ENCODE measurements around the gene PRG3. TPM values are rescaled to one million over a fixed set of nuclear protein-coding genes. Genes with fewer than 3 reads are reported as not detected.
A peak's percentile ranks its signal among the peaks of the same experiment; 100 is the strongest.

Gene PRG3
- total RNA-seq, 1 donor from 2014 or later: 2.6 TPM

- Histone ChIP-seq H3K4me3 (ENCODE audit: low read length in 3 of 3) (no peak overlapping the region), H3K4me1 (ENCODE audit: control insufficient read depth in 3 of 3, insufficient read depth in 3 of 3, low read length in 3 of 3) (peaks cover 26 to 35% (median 28%) of the 10 kb centered on the region in 3 donors), H3K36me3 (ENCODE audit: control insufficient read depth in 3 of 3, insufficient read depth in 3 of 3, low read length in 3 of 3) (no peaks in the 10 kb centered on the region), H3K9ac (ENCODE audit: low read depth in 1 of 3, low read length in 3 of 3) (no peak overlapping the region), H3K27me3 (ENCODE audit: control insufficient read depth in 3 of 3, insufficient read depth in 3 of 3, low read length in 3 of 3) (no peaks in the 10 kb centered on the region), H3K27ac (ENCODE audit: low read depth, low read length) (peak overlapping the region; percentile 26), H3K9me3 (ENCODE audit: control insufficient read depth in 3 of 3, low read length in 3 of 3) (no peaks in the 10 kb centered on the region)
Measured at GRCh38 chr11:57354699-57355098, 26.3 kb downstream of the PRG3 start.

GRCh38 chr11:57353852-57354251, 27.1 kb downstream of the PRG3 start:
- Histone ChIP-seq H3K9me3 (ENCODE audit: control insufficient read depth in 3 of 3, low read length in 3 of 3) (no peaks in the 10 kb centered on the region), H3K27ac (ENCODE audit: low read depth, low read length) (no peak overlapping the region), H3K27me3 (ENCODE audit: control insufficient read depth in 3 of 3, insufficient read depth in 3 of 3, low read length in 3 of 3) (no peaks in the 10 kb centered on the region), H3K36me3 (ENCODE audit: control insufficient read depth in 3 of 3, insufficient read depth in 3 of 3, low read length in 3 of 3) (no peaks in the 10 kb centered on the region), H3K4me3 (ENCODE audit: low read length in 3 of 3) (no peak overlapping the region), H3K4me1 (ENCODE audit: control insufficient read depth in 3 of 3, insufficient read depth in 3 of 3, low read length in 3 of 3) (peaks cover 22 to 31% (median 24%) of the 10 kb centered on the region in 3 donors), H3K9ac (ENCODE audit: low read depth in 1 of 3, low read length in 3 of 3) (no peak overlapping the region)

- Histone ChIP-seq H3K4me1 (ENCODE audit: control insufficient read depth in 3 of 3, insufficient read depth in 3 of 3, low read length in 3 of 3) (peaks cover 18 to 27% (median 23%) of the 10 kb centered on the region in 3 donors), H3K9ac (ENCODE audit: low read depth in 1 of 3, low read length in 3 of 3) (no peak overlapping the region), H3K27me3 (ENCODE audit: control insufficient read depth in 3 of 3, insufficient read depth in 3 of 3, low read length in 3 of 3) (no peaks in the 10 kb centered on the region), H3K27ac (ENCODE audit: low read depth, low read length) (no peak overlapping the region), H3K36me3 (ENCODE audit: control insufficient read depth in 3 of 3, insufficient read depth in 3 of 3, low read length in 3 of 3) (no peaks in the 10 kb centered on the region), H3K9me3 (ENCODE audit: control insufficient read depth in 3 of 3, low read length in 3 of 3) (no peaks in the 10 kb centered on the region), H3K4me3 (ENCODE audit: low read length in 3 of 3) (no peak overlapping the region)
Measured at GRCh38 chr11:57353446-57353845, 27.5 kb downstream of the PRG3 start.

GRCh38 chr11:57353036-57353435, 27.9 kb downstream of the PRG3 start:
- Histone ChIP-seq H3K9ac (ENCODE audit: low read depth in 1 of 3, low read length in 3 of 3) (no peak overlapping the region), H3K36me3 (ENCODE audit: control insufficient read depth in 3 of 3, insufficient read depth in 3 of 3, low read length in 3 of 3) (no peaks in the 10 kb centered on the region), H3K4me3 (ENCODE audit: low read length in 3 of 3) (no peak overlapping the region), H3K4me1 (ENCODE audit: control insufficient read depth in 3 of 3, insufficient read depth in 3 of 3, low read length in 3 of 3) (peaks cover 15 to 23% (median 18%) of the 10 kb centered on the region in 3 donors), H3K9me3 (ENCODE audit: control insufficient read depth in 3 of 3, low read length in 3 of 3) (no peaks in the 10 kb centered on the region), H3K27ac (ENCODE audit: low read depth, low read length) (no peak overlapping the region), H3K27me3 (ENCODE audit: control insufficient read depth in 3 of 3, insufficient read depth in 3 of 3, low read length in 3 of 3) (no peaks in the 10 kb centered on the region)

GRCh38 chr11:57349491-57350274, 31.3 kb downstream of the PRG3 start:
- Histone ChIP-seq H3K4me1 (ENCODE audit: control insufficient read depth in 3 of 3, insufficient read depth in 3 of 3, low read length in 3 of 3) (peaks cover 6 to 13% (median 12%) of the 10 kb centered on the region in 3 donors), H3K27me3 (ENCODE audit: control insufficient read depth in 3 of 3, insufficient read depth in 3 of 3, low read length in 3 of 3) (no peaks in the 10 kb centered on the region), H3K9ac (ENCODE audit: low read depth in 1 of 3, low read length in 3 of 3) (peak overlapping the region in 2 of 3 donors; percentile 4 to 25), H3K9me3 (ENCODE audit: control insufficient read depth in 3 of 3, low read length in 3 of 3) (no peaks in the 10 kb centered on the region), H3K36me3 (ENCODE audit: control insufficient read depth in 3 of 3, insufficient read depth in 3 of 3, low read length in 3 of 3) (no peaks in the 10 kb centered on the region), H3K4me3 (ENCODE audit: low read length in 3 of 3) (peak overlapping the region in 2 of 3 donors; percentile 35 to 48), H3K27ac (ENCODE audit: low read depth, low read length) (no peak overlapping the region)

- H3K9me3 ChIP-seq (ENCODE audit: control insufficient read depth in 3 of 3, low read length in 3 of 3): no peaks in the 10 kb centered on the region
- no peak overlapping the region for H3K4me3 ChIP-seq (ENCODE audit: low read length in 3 of 3)
- H3K4me1 ChIP-seq (ENCODE audit: control insufficient read depth in 3 of 3, insufficient read depth in 3 of 3, low read length in 3 of 3): peaks cover 3 to 11% (median 10%) of the 10 kb centered on the region in 3 donors
- H3K27me3 ChIP-seq (ENCODE audit: control insufficient read depth in 3 of 3, insufficient read depth in 3 of 3, low read length in 3 of 3): no peaks in the 10 kb centered on the region
- H3K27ac ChIP-seq (ENCODE audit: low read depth, low read length): no peak overlapping the region
- no peaks in the 10 kb centered on the region for H3K36me3 ChIP-seq (ENCODE audit: control insufficient read depth in 3 of 3, insufficient read depth in 3 of 3, low read length in 3 of 3)
- H3K9ac ChIP-seq (ENCODE audit: low read depth in 1 of 3, low read length in 3 of 3): no peak overlapping the region
Measured at GRCh38 chr11:57348636-57349313, 32.2 kb downstream of the PRG3 start.

GRCh38 chr11:57348052-57348451, 32.9 kb downstream of the PRG3 start:
- H3K27ac ChIP-seq (ENCODE audit: low read depth, low read length): no peak overlapping the region
- no peak overlapping the region for H3K4me3 ChIP-seq (ENCODE audit: low read length in 3 of 3)
- H3K36me3 ChIP-seq (ENCODE audit: control insufficient read depth in 3 of 3, insufficient read depth in 3 of 3, low read length in 3 of 3): no peaks in the 10 kb centered on the region
- no peaks in the 10 kb centered on the region for H3K27me3 ChIP-seq (ENCODE audit: control insufficient read depth in 3 of 3, insufficient read depth in 3 of 3, low read length in 3 of 3)
- peak overlapping the region in 1 of 3 donors; percentile 25 for H3K9ac ChIP-seq (ENCODE audit: low read depth in 1 of 3, low read length in 3 of 3)
- H3K9me3 ChIP-seq (ENCODE audit: control insufficient read depth in 3 of 3, low read length in 3 of 3): no peaks in the 10 kb centered on the region
- H3K4me1 ChIP-seq (ENCODE audit: control insufficient read depth in 3 of 3, insufficient read depth in 3 of 3, low read length in 3 of 3): peaks cover 3 to 11% (median 10%) of the 10 kb centered on the region in 3 donors

- H3K9me3 ChIP-seq (ENCODE audit: control insufficient read depth in 3 of 3, low read length in 3 of 3): no peaks in the 10 kb centered on the region
- no peak overlapping the region for H3K4me3 ChIP-seq (ENCODE audit: low read length in 3 of 3)
- H3K4me1 ChIP-seq (ENCODE audit: control insufficient read depth in 3 of 3, insufficient read depth in 3 of 3, low read length in 3 of 3): peaks cover 3 to 11% (median 10%) of the 10 kb centered on the region in 3 donors
- H3K9ac ChIP-seq (ENCODE audit: low read depth in 1 of 3, low read length in 3 of 3): no peak overlapping the region
- H3K36me3 ChIP-seq (ENCODE audit: control insufficient read depth in 3 of 3, insufficient read depth in 3 of 3, low read length in 3 of 3): no peaks in the 10 kb centered on the region
- H3K27ac ChIP-seq (ENCODE audit: low read depth, low read length): no peak overlapping the region
- H3K27me3 ChIP-seq (ENCODE audit: control insufficient read depth in 3 of 3, insufficient read depth in 3 of 3, low read length in 3 of 3): no peaks in the 10 kb centered on the region
Measured at GRCh38 chr11:57347336-57347735, 33.6 kb downstream of the PRG3 start.

- no peak overlapping the region for H3K4me3 ChIP-seq (ENCODE audit: low read length in 3 of 3)
- H3K9ac ChIP-seq (ENCODE audit: low read depth in 1 of 3, low read length in 3 of 3): peak overlapping the region in 1 of 3 donors; percentile 16
- H3K4me1 ChIP-seq (ENCODE audit: control insufficient read depth in 3 of 3, insufficient read depth in 3 of 3, low read length in 3 of 3): peaks cover 3 to 11% (median 10%) of the 10 kb centered on the region in 3 donors
- H3K9me3 ChIP-seq (ENCODE audit: control insufficient read depth in 3 of 3, low read length in 3 of 3): no peaks in the 10 kb centered on the region
- no peaks in the 10 kb centered on the region for H3K27me3 ChIP-seq (ENCODE audit: control insufficient read depth in 3 of 3, insufficient read depth in 3 of 3, low read length in 3 of 3)
- no peaks in the 10 kb centered on the region for H3K36me3 ChIP-seq (ENCODE audit: control insufficient read depth in 3 of 3, insufficient read depth in 3 of 3, low read length in 3 of 3)
- H3K27ac ChIP-seq (ENCODE audit: low read depth, low read length): no peak overlapping the region
Measured at GRCh38 chr11:57345555-57346211, 35.3 kb downstream of the PRG3 start.
